SK-N-SH treated with all-trans-retinoic acid at 6 μM for 48 hours (cell line): ENCODE data around the gene MFSD11.

Experiments used
- ARNTL ChIP-seq: fragments of 450-650 bp; formaldehyde crosslinking; IDR thresholded peaks from 2 replicates; pipeline ENCODE4 v1.5.0; 2020; ENCODE audit warnings: low read depth, mild to moderate bottlenecking, moderate library complexity, borderline replicate concordance
- BACH2 ChIP-seq: fragments of 250-450 bp; sonication (Bioruptor Pico); IDR thresholded peaks from 2 replicates; pipeline ENCODE4 v1.9.0; 2021; ENCODE audit warnings: mild to moderate bottlenecking, borderline replicate concordance
- GLIS3 ChIP-seq: fragments of 250-450 bp; sonication (Bioruptor Pico); IDR thresholded peaks from 2 replicates; pipeline ENCODE4 v1.5.0; 2020; ENCODE audit warnings: mild to moderate bottlenecking, moderate library complexity
- PATZ1 ChIP-seq: fragments of 250-450 bp; sonication (Bioruptor Pico); IDR thresholded peaks from 2 replicates; pipeline ENCODE4 v1.8.0; 2020; ENCODE audit warnings: mild to moderate bottlenecking, moderate library complexity, borderline replicate concordance
- RARB ChIP-seq: fragments of 250-450 bp; sonication (Bioruptor Pico); IDR thresholded peaks from 2 replicates; pipeline ENCODE4 v1.8.0; 2021; ENCODE audit warnings: mild to moderate bottlenecking, moderate library complexity
- ZFP3 ChIP-seq: fragments of 250-450 bp; sonication (Bioruptor Pico); IDR thresholded peaks from 2 replicates; pipeline ENCODE4 v1.5.0; 2020; ENCODE audit warnings: mild to moderate bottlenecking, moderate library complexity
- ZFP30 ChIP-seq: fragments of 450-650 bp; formaldehyde crosslinking; IDR thresholded peaks from 2 replicates; pipeline ENCODE4 v1.5.0; 2022; ENCODE audit warnings: mild to moderate bottlenecking, moderate library complexity
- TF ChIP-seq, protein P1 (sequence below): fragments of 250-450 bp; sonication (Bioruptor Pico); IDR thresholded peaks from 2 replicates; pipeline ENCODE4 v1.5.1; 2020; ENCODE audit warnings: low read depth, mild to moderate bottlenecking, moderate library complexity

GRCh38 chr17:76796081-76796480 lies 58.2 kb downstream of the MFSD11 start:
- TF ChIP-seq PATZ1 (CRISPR knock-in tag) (no peak), ZFP3 (CRISPR knock-in tag) (no peak), GLIS3 (CRISPR knock-in tag) (no peak), BACH2 (CRISPR knock-in tag) (no peak), ARNTL (CRISPR knock-in tag) (no peak), ZFP30 (CRISPR knock-in tag) (no peak), RARB (CRISPR knock-in tag) (no peak)
- TF ChIP-seq, protein P1, sequence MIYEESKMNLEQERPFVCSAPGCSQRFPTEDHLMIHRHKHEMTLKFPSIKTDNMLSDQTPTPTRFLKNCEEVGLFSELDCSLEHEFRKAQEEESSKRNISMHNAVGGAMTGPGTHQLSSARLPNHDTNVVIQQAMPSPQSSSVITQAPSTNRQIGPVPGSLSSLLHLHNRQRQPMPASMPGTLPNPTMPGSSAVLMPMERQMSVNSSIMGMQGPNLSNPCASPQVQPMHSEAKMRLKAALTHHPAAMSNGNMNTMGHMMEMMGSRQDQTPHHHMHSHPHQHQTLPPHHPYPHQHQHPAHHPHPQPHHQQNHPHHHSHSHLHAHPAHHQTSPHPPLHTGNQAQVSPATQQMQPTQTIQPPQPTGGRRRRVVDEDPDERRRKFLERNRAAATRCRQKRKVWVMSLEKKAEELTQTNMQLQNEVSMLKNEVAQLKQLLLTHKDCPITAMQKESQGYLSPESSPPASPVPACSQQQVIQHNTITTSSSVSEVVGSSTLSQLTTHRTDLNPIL (CRISPR knock-in tag): no peak
